CD1c-positive myeloid dendritic cell (primary cell): ENCODE results near the gene KCNJ13.
A peak's percentile ranks its signal among the peaks of the same experiment; 100 is the strongest.

Experiments used
- DNase-seq: peaks from one replicate; pipeline ENCODE4 v3.0.0-alpha.2; 2016; ENCODE audit errors: extremely low spot score

Gene KCNJ13

GRCh38 chr2:232776435-232776834 is at the start of gene KCNJ13:
Gene KCNJ13, minus strand, starts transcription at chr2:232776565. Its CDS starts 5,203 bp downstream, at chr2:232771362.
- DNase-seq = no peak

- no peak for DNase-seq
These were observed 41.4 kb upstream of the KCNJ13 start for GRCh38 chr2:232817756-232818155.

DNA sequence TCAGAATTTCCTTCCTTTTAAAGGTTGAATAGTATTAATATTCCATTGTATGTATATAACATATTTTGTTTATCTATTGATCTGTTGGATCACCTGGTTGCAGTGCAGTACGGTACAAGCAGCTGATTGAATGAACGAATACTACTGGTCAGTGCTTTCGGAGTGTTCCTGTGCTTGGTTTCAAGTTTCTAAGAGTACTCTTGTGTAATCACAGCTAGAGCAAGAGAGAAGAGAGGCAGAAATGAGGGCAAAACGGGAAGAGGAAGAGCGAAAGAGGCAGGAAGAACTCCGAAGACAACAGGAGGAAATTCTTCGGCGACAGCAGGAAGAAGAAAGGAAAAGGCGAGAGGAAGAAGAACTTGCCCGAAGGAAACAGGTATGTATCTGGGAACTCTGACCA is 40.3 kb upstream of the KCNJ13 start:
- no peak for DNase-seq

GRCh38 chr2:232815569-232815968 is 39.2 kb upstream of the KCNJ13 start:
- no peak for DNase-seq

- no peak for DNase-seq
These were observed 34.1 kb upstream of the KCNJ13 start for GRCh38 chr2:232810444-232810843.

DNA sequence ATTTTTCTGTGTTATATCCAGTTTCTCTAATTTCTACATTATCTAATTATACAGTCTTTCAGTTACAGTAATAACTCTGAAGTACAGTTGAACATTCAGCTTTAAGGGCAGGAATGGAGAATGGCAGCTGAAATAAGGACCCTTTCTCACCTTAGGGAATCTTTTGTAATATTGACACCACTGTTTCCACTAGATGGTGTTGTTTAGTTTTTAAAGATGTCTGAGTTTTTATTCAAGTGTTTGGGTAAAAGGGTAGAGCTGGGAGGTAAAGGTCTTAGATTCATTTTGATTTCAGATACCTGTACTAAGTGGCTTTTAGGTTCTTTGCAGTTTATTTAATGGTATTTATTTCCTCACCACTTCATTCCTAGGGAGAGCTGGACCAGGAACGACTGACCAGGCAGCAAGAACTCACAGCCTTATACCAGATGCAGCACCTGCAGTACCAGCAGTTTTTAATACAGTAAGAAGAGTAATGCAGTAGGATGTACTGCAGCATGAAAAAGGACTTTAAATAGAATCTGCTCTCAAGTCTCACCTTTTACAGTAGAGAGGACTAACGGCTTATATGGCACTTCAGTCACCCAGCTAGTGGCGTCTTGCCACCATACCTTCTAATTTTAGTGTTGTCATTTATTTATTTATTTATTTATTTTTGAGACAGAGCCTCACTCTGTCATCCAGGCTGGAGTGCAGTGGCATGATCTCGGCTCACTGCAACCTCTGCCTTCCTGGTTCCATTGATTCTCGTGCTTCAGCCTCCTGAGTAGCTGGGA is 33.2 kb upstream of the KCNJ13 start:
- no peak for DNase-seq

DNA sequence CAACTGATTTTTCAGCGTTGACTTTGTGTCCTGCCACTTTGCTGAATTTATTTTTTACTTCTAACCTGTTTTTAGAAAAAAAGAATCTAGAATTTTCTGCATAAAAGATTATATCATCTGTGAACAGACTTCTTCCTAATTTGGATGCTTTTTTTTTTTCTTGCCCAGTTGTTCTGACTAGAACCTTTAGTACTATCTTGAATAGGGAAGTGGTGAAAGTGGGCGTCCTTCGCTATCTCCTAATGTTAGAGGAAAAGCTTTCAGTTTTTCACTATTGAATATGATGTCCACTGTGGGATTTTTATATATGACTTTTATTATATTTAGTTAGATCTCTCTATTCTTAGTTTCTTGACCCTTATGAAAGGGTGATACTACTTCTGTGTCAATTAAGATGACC is 25.7 kb upstream of the KCNJ13 start:
- DNase-seq = peak; percentile 51

- no peak for DNase-seq
These were observed 23.8 kb upstream of the KCNJ13 start for GRCh38 chr2:232800166-232800565.

GRCh38 chr2:232798187-232798586 is 21.8 kb upstream of the KCNJ13 start:
- DNase-seq = no peak

GRCh38 chr2:232795920-232796319 is 19.6 kb upstream of the KCNJ13 start:
- no peak for DNase-seq

- no peak for DNase-seq
These were observed 18.6 kb upstream of the KCNJ13 start for GRCh38 chr2:232794981-232795380.

DNA sequence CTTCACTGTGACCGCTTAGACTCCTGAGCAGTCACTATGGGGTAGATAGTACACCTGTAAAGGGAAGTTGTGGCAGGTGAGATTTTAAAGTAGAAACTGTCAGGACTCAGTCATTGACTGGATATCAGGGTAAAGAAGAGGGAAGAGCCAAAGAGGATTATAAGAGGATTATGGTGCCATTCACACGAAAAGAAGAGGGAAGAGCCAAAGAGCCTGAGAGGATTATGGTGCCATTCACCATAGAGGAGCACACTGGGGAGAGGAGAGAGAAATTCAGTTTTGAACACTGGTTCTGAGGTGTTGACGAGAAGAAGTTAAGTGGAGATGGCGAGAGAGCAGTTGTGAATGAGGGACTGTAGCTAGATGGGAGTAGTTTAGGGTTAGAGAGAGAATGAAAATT is 16.9 kb upstream of the KCNJ13 start:
- no peak for DNase-seq

- DNase-seq = no peak
These were observed 15.2 kb upstream of the KCNJ13 start for GRCh38 chr2:232791518-232791917.

DNA sequence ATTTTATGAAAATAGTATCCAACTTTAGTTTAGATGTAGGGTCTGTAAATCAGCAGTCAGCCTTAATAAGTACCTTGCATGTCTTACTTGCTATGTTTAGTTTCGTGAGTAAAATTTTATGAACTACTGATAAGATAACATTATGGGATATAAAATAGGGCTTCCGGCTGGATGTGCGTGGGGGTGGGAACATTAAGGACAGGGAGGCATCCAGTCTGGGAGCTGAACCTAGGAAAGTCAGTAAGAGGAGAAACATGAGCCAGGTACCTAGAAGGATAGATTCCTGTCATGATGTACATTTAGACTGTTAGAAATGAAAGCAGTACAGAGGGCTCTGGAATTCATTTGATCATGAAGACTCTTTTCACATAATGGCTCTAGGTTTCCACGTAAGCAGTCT is 12.7 kb upstream of the KCNJ13 start:
- no peak for DNase-seq

DNA sequence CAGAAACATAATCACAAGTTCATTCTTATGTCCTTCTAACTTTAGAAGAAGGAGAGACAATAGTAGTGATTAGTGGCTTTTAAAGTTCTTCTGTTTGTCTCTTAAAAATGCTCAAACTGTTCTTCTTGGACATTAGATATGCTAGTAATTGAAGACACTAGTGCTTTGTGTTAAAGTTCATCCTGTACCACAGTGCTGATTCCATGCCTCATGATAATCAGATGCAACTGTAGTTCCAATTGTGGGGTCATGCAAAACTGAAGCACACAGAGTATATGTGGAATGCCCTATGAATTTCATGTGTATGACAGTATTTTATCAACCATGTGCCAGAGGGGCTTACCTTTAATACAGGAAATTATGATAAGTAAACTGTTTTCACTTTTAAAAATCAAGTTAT is 11.4 kb upstream of the KCNJ13 start:
- no peak for DNase-seq

GRCh38 chr2:232783278-232783677 is 6.9 kb upstream of the KCNJ13 start:
- no peak for DNase-seq

- DNase-seq = no peak
These were observed 5.4 kb upstream of the KCNJ13 start for GRCh38 chr2:232781765-232782164.

- DNase-seq = no peak
These were observed 3.6 kb upstream of the KCNJ13 start for GRCh38 chr2:232779934-232780333.

- no peak for DNase-seq
These were observed 3.1 kb upstream of the KCNJ13 start for GRCh38 chr2:232779465-232779864.

GRCh38 chr2:232777276-232777675 is 911 bp upstream of the KCNJ13 start:
- DNase-seq = no peak

- no peak for DNase-seq
These were observed 2.5 kb downstream of the KCNJ13 start for GRCh38 chr2:232773815-232774214.

DNA sequence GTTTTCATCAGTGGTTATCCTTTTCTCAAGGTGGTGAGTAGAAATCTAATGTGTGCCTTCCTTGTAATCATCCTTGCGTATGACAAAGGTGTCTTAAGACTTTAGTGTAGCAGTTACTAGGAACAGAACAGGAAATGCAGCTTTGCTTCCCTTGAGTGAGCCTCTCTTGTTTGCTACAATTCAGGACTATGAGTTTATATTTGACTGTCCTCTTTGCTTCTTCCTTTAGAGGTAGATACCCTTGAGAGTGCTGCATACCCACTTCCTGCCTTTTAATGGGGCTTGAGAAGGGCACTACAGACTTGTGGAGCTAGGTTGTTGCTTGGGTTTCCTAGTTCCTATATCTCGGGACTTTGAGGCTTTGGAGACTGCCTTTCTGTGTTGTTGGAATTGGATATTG is 3.8 kb downstream of the KCNJ13 start:
- peak; percentile 5 for DNase-seq

DNA sequence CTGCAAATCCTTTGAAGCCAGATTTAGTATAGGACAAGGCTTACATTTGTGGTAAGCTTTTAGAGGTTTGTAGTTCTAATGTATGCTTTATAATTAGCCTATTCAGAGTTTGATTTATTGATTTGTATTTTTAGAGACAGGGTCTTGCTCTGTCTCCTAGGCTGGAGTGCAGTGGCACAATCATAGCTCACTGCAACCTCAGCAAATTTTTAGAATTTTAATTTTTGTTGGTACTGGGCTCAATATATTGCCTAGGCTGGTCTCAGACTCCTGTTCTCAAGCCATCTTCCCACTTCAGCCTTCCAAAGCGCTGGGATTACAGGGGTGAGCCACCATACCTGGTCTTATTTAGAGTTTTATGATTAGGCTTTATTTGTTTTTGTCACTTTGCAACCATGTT is 4.5 kb downstream of the KCNJ13 start:
- DNase-seq = no peak

DNA sequence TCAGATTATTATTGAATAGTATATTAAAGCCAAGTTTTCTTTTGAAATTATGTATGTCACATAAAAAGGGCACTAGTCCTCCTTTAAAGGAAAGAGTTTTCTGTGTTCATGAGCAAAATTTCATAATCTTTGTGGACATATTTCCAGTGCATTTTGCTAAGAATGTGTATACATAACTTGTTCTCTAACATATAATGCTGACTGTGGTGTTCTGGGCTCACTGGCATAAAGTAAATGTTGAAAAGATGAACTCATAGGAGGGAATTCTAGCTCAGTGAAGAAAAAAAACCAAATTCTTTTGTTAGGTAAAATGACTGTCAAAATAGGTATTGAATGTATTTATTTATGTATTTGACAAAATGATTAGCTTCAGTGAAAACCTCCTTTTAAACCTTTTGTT is 6.2 kb downstream of the KCNJ13 start:
- no peak for DNase-seq
